Activated T-cell treated with anti-CD3 and anti-CD28 coated beads for 24 hours (primary cell): ENCODE measurements around the gene GCH1.

Experiments
- DNase-seq: peaks from one replicate; pipeline ENCODE4 v3.0.0-alpha.2; 2020; ENCODE audit warnings: low read depth

Gene GCH1

DNA sequence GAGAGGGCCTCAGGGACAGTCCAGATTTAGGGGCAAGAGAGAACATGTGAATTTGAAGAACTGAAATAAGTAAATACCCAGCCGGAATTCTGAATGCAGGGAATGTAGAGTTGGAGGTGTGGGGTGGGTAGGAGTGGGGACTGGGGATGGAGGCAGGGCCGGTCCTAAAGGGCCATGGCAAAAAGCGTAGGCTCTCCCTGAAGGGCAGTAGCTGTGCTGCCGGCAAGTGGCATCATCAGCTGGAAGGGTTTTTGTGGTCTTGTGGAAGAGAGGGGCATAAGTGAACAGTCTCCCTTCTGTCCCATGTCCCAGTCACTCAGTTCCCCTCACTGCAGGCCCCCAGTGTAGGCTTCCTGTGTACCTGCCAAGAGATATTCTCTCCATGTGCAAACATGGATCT lies 104.6 kb downstream of the GCH1 start:
- no peak for DNase-seq

DNA sequence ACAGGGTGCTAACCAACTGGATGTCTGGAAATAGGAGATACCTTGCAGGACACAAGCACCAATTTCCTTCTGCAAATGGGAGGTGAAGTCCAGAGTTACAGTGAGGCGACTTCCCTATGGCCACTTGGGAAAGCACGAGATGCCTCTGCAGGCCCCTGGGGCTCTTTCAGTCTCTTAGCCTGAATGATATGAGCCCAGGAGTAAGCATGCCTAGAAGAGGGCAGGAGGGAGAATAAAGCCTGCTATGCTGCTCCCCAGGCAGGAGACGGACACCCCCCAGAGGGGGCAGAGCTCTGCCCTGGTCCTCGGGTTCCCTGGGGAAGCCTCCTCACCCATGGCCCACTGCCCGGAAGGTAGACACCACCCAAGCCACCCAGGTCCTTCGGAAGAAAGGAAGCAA lies 105.1 kb downstream of the GCH1 start:
- no peak for DNase-seq

DNA sequence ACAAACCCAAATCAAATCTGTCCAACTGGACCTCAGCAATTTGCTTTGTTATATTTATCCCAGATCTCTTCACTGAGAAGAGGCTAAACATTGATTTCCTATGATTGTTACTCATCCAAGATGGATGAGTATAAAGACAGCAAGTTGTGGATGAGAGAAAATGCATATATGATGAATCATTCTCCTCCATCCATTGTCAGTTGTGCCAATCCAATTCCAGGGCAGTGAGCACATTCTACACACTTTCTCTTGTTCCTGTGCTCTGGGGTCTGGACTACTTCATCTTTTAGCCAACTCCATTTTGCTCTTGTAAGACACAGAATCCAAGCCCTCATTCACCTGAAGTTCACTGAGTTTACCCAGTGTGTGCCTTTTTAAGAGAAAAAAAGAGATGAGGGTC lies 105.7 kb downstream of the GCH1 start:
- DNase-seq, result no peak

DNA sequence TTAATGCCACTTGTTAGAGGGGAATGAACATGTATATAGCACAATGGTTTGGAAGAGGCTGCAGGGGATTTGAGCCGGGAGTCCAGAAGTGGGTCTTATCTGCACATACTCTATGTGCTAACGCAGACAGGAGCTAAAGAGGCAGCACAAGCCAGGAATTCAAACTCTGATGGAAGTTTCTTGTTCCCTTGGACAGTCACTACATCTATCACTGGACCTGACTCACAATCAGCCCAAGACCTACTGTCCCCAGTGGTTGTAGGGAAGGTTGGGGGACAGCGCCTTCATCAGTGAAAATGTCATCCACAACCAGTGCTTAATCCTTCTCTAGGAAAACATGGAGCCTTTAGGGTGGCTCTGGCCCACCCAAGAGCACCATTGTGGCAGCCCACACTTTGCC lies 107.8 kb downstream of the GCH1 start:
- DNase-seq, result no peak

DNA sequence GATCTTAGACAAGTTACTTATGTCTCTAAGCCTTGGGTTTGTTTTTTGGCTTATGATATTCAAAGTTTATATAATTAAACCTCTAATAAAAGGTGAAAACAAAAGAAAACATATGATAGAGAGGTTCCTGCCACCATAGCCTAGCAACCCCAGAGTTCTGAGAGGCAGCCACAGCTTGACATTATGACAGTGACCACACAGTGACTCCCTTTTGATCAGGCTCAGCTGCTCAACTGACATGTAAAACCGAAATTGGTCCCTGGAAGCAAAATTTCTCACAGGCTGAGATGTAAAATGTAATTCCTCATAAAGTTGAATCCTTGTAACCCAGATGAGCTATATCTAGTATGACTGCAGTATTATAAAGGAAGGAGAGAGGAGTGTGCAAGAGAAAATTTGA lies 108.5 kb downstream of the GCH1 start:
- no peak for DNase-seq

DNA sequence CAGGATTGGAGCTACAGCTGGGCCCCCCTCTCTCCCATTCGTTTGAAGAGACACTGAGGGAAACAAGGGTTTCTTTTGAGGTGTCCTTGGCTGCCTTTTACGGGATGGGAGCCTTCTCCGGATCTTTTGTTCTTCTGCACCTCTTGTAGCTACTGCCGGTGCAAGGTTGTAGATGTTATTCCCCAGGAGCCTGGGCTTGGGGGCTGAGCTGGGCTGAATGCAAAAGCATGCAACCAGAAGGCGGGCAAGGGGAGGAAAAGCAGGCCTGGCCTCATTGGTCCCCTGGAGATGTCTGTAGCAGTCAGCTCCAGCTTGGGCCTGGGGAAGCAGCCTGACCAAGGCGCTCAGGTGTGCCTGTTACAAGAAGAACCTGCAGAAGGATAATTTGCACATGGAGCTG lies 110.3 kb downstream of the GCH1 start:
- no peak for DNase-seq
